Liver (tissue), 9 donors: ENCODE data around the gene PHC2. TPM values are rescaled to one million over a fixed set of nuclear protein-coding genes. Genes with fewer than 3 reads are reported as not detected.
A peak's percentile ranks its signal among the peaks of the same experiment; 100 is the strongest.

Source experiments
- DNase-seq: peaks from one replicate; pipeline ENCODE4 v3.0.0-alpha.2; 2017; ENCODE audit warnings: low spot score
- H3K27ac ChIP-seq, 2 donors: one replicate each; pipeline ENCODE4 v1.7.0; 2013; ENCODE audit warnings: inconsistent platforms in 2 of 2, low read length in 2 of 2, control low read depth in 1 of 2, low read depth in 1 of 2, mild to moderate bottlenecking in 1 of 2
- H3K27me3 ChIP-seq, 4 donors: one replicate each; pipeline versions ENCODE4 v1.6.1 to v1.7.0; 2013; ENCODE audit warnings: low read length in 3 of 4, inconsistent platforms in 1 of 4, mild to moderate bottlenecking in 1 of 4, moderate library complexity in 1 of 4; ENCODE audit not compliant: control insufficient read depth in 4 of 4, insufficient read depth in 4 of 4
- H3K36me3 ChIP-seq, 4 donors: one replicate each; pipeline versions ENCODE4 v1.6.1 to v1.7.0; 2013; ENCODE audit warnings: low read length in 3 of 4, mild to moderate bottlenecking in 3 of 4, low read depth in 1 of 4, moderate library complexity in 1 of 4; ENCODE audit not compliant: control insufficient read depth in 4 of 4, insufficient read depth in 3 of 4
- H3K4me1 ChIP-seq, 4 donors: one replicate each; pipeline versions ENCODE4 v1.6.1 to v1.7.0; 2013; ENCODE audit warnings: low read length in 3 of 4, mild to moderate bottlenecking in 3 of 4, moderate library complexity in 1 of 4; ENCODE audit not compliant: control insufficient read depth in 4 of 4, insufficient read depth in 4 of 4
- H3K4me3 ChIP-seq, 3 donors: one replicate each; pipeline versions ENCODE4 v1.6.1 to v1.7.0; 2013; ENCODE audit warnings: low read length in 3 of 3, control low read depth in 1 of 3, low read depth in 1 of 3, mild to moderate bottlenecking in 1 of 3
- H3K9ac ChIP-seq, 2 donors: one replicate each; pipeline ENCODE4 v1.7.0; 2013; ENCODE audit warnings: low read length in 2 of 2, mild to moderate bottlenecking in 2 of 2, moderate library complexity in 2 of 2, control low read depth in 1 of 2, low read depth in 1 of 2
- H3K9me3 ChIP-seq, 4 donors: one replicate each; pipeline versions ENCODE4 v1.6.1 to v1.7.0; 2013; ENCODE audit warnings: low read length in 3 of 4; ENCODE audit not compliant: control insufficient read depth in 4 of 4
- EGR1 ChIP-seq, 2 donors: IDR thresholded peaks; 2 replicates each; pipeline ENCODE4 v1.6.1; 2016 to 2018; ENCODE audit warnings: antibody characterized with exemption in 2 of 2, low read depth in 2 of 2
- FOXA1 ChIP-seq: IDR thresholded peaks from 2 replicates; pipeline ENCODE4 v1.6.1; 2016; ENCODE audit warnings: antibody characterized with exemption
- FOXA2 ChIP-seq: IDR thresholded peaks from 2 replicates; pipeline ENCODE4 v1.6.1; 2016; ENCODE audit warnings: antibody characterized with exemption
- GABPA ChIP-seq, 2 donors: IDR thresholded peaks in 1 of 2; conservative IDR thresholded peaks in 1 of 2; 2 replicates each; pipeline ENCODE4 v1.6.1; 2016; ENCODE audit warnings: antibody characterized with exemption in 2 of 2, mild to moderate bottlenecking in 1 of 2, moderate library complexity in 1 of 2
- HNF4A ChIP-seq, 2 donors: conservative IDR thresholded peaks; 2 replicates each; pipeline ENCODE4 v1.6.1; 2016; ENCODE audit warnings: antibody characterized with exemption in 2 of 2, mild to moderate bottlenecking in 2 of 2
- JUND ChIP-seq, 2 donors: IDR thresholded peaks; 2 replicates each; pipeline ENCODE4 v1.6.1; 2016; ENCODE audit warnings: antibody characterized with exemption in 2 of 2
- NR2F2 ChIP-seq: IDR thresholded peaks from 2 replicates; pipeline ENCODE4 v1.6.1; 2016; ENCODE audit warnings: antibody characterized with exemption
- RAD21 ChIP-seq, 2 donors: IDR thresholded peaks; 2 replicates each; pipeline ENCODE4 v1.6.1; 2016; ENCODE audit warnings: antibody characterized with exemption in 2 of 2, mild to moderate bottlenecking in 2 of 2
- RXRA ChIP-seq, 2 donors: IDR thresholded peaks; 2 replicates each; pipeline ENCODE4 v1.6.1; 2017 to 2018; ENCODE audit warnings: antibody characterized with exemption in 2 of 2, mild to moderate bottlenecking in 1 of 2
- SP1 ChIP-seq: IDR thresholded peaks from 2 replicates; pipeline ENCODE4 v1.6.1; 2018; ENCODE audit warnings: antibody characterized with exemption, mild to moderate bottlenecking
- TAF1 ChIP-seq: conservative IDR thresholded peaks from 2 replicates; pipeline ENCODE4 v1.6.1; 2016; ENCODE audit warnings: antibody characterized with exemption, mild to moderate bottlenecking
- WGBS: extraction: QIAGEN DNeasy Blood & Tissue Kit; methylation state at CpG from one replicate; pipeline ENCODE4 v1.1.7; 2013; 5-methylcytosine and 5-hydroxymethylcytosine counted together
- polyA plus RNA-seq, 2 donors: library from polyadenylated mRNA; stranded (reverse) in 1 of 2; unstranded in 1 of 2; fragments of 200-250 nt in 1 of 2; fragments of >200 nt in 1 of 2; fragmentation: Nextera tagmentation in 1 of 2; extraction: Ambion mirVana in 1 of 2; gene quantifications; one replicate each; pipeline versions ENCODE4 v1.2.1 to v1.2.3, GENCODE V29; 2013 to 2015
- total RNA-seq, 2 donors: library from RNA; depleted of rRNA; stranded (reverse); fragments of >200 nt; gene quantifications; one replicate each; pipeline ENCODE4 v1.2.3, GENCODE V29; 2014
- TF ChIP-seq, protein P1 (sequence below): IDR thresholded peaks from 2 replicates; pipeline ENCODE4 v1.6.1; 2016; ENCODE audit warnings: antibody characterized with exemption
- TF ChIP-seq, protein P2 (sequence below): IDR thresholded peaks from 2 replicates; pipeline ENCODE4 v1.6.1; 2016; ENCODE audit warnings: antibody characterized with exemption
- TF ChIP-seq, protein P3 (sequence below): IDR thresholded peaks from 2 replicates; pipeline ENCODE4 v1.6.1; 2016; ENCODE audit warnings: antibody characterized with exemption
- TF ChIP-seq, protein P4 (sequence below): fragments of 150-350 bp; IDR thresholded peaks from 2 replicates; pipeline ENCODE4 v1.5.1; 2017; ENCODE audit warnings: improper control_type of control experiment, low read depth, low read length; ENCODE audit not compliant: missing input control
- donor health status: healthy.
- donor health status: healthy.
- donor health status: healthy.
- donor health status: healthy.
- donor health status: healthy.

Gene PHC2
- total and polyA plus RNA-seq, 4 donors = 19.1 to 67.8 (median 44.7) TPM

DNA sequence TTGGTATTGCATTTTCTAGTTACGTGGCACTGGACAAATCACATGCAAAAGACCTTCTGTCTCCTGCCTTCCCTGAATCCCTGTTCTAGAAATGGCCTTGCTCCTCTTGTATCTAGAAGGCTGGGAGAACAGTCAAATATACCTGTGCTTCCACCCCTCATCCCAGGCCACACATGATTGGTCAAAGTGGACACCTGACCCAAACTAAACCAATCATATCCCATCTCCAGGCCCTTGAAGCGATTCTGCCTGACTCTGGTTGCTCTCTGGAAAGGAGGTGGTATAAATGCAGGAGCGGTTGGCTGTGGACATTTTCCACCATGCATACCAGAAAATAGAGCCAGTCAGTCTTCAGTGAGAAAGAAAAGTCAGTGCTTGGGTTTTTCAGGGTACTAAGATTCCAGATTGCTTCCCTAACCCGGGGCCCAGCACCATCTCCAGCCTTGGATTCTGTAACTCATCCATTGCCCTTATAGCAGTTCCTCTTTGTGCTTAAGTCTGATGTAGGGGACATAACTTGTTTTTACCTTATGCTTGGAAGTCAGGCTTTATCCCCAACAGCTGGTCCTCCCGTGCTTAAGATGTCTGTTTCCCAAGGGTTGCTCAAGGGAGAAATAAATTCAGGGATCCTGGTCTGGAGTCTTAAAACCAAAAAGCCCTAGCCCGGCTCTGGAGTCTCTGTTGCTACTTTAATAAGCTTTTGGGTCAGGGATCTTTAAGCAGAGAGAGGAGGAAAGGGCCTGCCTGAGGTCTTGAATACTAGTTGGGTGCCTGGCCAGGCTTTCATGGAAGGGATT is 7.7 kb upstream of the PHC2 start:
- 91% methylated on average over 6 of the region's 6 CpGs for WGBS
- no peak for TF ChIP-seq NR2F2
- TF ChIP-seq RXRA (IDR thresholded peaks at IDR 0.05) = no peak
- no peak for TF ChIP-seq FOXA1
- TF ChIP-seq, protein P1, sequence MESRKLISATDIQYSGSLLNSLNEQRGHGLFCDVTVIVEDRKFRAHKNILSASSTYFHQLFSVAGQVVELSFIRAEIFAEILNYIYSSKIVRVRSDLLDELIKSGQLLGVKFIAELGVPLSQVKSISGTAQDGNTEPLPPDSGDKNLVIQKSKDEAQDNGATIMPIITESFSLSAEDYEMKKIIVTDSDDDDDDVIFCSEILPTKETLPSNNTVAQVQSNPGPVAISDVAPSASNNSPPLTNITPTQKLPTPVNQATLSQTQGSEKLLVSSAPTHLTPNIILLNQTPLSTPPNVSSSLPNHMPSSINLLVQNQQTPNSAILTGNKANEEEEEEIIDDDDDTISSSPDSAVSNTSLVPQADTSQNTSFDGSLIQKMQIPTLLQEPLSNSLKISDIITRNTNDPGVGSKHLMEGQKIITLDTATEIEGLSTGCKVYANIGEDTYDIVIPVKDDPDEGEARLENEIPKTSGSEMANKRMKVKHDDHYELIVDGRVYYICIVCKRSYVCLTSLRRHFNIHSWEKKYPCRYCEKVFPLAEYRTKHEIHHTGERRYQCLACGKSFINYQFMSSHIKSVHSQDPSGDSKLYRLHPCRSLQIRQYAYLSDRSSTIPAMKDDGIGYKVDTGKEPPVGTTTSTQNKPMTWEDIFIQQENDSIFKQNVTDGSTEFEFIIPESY = no peak
- TF ChIP-seq, protein P2, sequence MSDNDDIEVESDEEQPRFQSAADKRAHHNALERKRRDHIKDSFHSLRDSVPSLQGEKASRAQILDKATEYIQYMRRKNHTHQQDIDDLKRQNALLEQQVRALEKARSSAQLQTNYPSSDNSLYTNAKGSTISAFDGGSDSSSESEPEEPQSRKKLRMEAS = no peak
- TF ChIP-seq, protein P3, sequence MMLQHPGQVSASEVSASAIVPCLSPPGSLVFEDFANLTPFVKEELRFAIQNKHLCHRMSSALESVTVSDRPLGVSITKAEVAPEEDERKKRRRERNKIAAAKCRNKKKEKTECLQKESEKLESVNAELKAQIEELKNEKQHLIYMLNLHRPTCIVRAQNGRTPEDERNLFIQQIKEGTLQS = no peak
- no peak for TF ChIP-seq JUND (IDR thresholded peaks at IDR 0.05)
- TF ChIP-seq TAF1 = no peak
- no peak overlapping the region for H3K27ac ChIP-seq

DNA sequence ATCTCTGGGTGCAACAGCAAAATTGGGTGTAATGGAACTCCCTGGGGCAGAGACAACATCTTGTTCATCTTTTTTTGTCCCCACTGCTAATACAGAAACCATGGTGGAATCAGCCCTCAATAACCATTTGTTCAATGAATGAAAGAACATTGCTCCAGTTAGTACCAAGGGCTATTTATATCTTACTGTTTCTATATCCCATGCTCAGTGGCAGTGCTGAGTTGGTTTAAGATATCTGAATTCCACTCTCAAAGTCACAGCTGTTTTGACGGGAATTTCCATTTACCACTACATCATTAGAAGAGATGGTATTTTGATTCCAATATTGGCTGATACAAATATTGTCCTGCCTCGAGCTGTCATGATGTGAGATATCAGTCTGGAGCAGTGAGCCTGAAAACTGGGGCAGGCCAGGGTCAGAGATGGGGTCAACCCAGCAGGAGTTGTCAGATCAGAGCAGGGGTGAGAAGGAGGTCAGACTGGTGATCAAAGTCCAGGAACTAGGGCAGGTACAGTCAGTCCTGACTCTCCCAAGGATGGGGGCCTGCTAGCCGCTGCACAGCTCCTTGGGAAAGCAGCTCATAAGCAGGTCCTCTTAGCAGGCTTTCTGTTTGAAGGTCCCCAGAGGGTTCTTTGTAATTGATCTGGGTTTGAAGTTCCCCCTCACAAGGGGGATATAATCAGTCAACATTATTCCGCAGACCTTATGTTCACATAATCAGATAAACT is 5.8 kb upstream of the PHC2 start:
- H3K9me3 ChIP-seq = no peaks in the 10 kb centered on the region
- TF ChIP-seq HNF4A (conservative IDR thresholded peaks at IDR 0.05) (peak in 1 of 2 donors; percentile 44), GABPA (IDR thresholded peaks at IDR 0.05 in 1 of 2, conservative IDR thresholded peaks at IDR 0.05 in 1 of 2) (no peak)
- H3K27ac ChIP-seq = no peak overlapping the region
- WGBS = 85% methylated on average over 4 of the region's 4 CpGs
- H3K4me3 ChIP-seq = no peak overlapping the region
- no peak overlapping the region for H3K9ac ChIP-seq
- no peak for DNase-seq
- H3K27me3 ChIP-seq = no peaks in the 10 kb centered on the region
- H3K4me1 ChIP-seq = no peaks in the 10 kb centered on the region
- H3K36me3 ChIP-seq = no peaks in the 10 kb centered on the region

More for the DNA sequence above, 7.7 kb upstream of the PHC2 start:
- no peak overlapping the region for H3K9ac ChIP-seq
- H3K36me3 ChIP-seq = no peaks in the 10 kb centered on the region
- no peak overlapping the region for H3K4me3 ChIP-seq
- no peaks in the 10 kb centered on the region for H3K27me3 ChIP-seq
- no peaks in the 10 kb centered on the region for H3K4me1 ChIP-seq
- no peaks in the 10 kb centered on the region for H3K9me3 ChIP-seq
- no peak for DNase-seq

DNA sequence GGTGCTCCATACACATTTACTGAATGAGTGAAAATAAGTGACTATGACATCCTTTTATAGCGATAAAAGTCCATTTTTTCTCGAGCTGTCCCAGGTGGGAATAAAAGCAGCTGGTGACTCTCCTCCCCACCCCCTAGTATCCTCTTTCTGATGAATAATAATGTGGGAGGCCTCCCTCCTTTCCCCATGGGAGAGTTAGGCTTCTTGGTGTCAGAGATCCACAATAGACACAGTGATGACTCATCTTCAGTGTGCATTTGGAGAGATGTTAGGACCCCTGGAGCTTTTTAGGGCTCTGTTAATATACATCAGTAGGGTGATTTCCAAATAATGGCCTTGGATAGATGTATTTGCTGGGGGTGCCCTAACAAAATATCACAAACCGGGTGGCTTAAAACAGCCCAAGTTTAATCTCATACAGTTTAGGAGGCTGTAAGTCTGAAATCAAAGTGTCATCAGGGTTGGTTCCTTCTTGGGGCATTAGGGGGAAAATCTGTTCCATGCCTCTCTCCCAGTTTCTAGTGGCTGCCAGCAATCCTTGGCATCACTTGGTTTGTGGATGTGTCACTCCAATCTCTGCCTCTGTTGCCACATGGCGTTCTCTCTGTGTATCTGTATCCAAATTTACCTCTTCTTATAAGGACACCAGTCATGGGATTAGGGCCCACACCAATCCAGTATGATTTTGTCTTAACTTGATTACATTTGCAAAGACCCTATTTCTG is 4.4 kb upstream of the PHC2 start:
- H3K9me3 ChIP-seq = no peaks in the 10 kb centered on the region
- peaks cover 0 to 2% (median 0%) of the 10 kb centered on the region in 4 donors for H3K4me1 ChIP-seq
- DNase-seq = no peak
- H3K27me3 ChIP-seq = no peaks in the 10 kb centered on the region
- H3K27ac ChIP-seq = no peak overlapping the region
- 84% methylated on average over 4 of the region's 4 CpGs for WGBS
- no peak overlapping the region for H3K4me3 ChIP-seq
- TF ChIP-seq FOXA2 (no peak), EGR1 (IDR thresholded peaks at IDR 0.05; ENCODE audit: low read depth in 2 of 2) (no peak), SP1 (no peak), FOXA1 (no peak), RXRA (IDR thresholded peaks at IDR 0.05) (no peak), TAF1 (no peak), RAD21 (IDR thresholded peaks at IDR 0.05) (no peak)
- TF ChIP-seq, protein P2 = no peak
- TF ChIP-seq, protein P4, sequence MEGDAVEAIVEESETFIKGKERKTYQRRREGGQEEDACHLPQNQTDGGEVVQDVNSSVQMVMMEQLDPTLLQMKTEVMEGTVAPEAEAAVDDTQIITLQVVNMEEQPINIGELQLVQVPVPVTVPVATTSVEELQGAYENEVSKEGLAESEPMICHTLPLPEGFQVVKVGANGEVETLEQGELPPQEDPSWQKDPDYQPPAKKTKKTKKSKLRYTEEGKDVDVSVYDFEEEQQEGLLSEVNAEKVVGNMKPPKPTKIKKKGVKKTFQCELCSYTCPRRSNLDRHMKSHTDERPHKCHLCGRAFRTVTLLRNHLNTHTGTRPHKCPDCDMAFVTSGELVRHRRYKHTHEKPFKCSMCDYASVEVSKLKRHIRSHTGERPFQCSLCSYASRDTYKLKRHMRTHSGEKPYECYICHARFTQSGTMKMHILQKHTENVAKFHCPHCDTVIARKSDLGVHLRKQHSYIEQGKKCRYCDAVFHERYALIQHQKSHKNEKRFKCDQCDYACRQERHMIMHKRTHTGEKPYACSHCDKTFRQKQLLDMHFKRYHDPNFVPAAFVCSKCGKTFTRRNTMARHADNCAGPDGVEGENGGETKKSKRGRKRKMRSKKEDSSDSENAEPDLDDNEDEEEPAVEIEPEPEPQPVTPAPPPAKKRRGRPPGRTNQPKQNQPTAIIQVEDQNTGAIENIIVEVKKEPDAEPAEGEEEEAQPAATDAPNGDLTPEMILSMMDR = no peak
- no peak overlapping the region for H3K9ac ChIP-seq
- no peaks in the 10 kb centered on the region for H3K36me3 ChIP-seq
